Upper lobe of left lung (tissue), 4 donors: ENCODE data around the gene AGBL5.

Source experiments
- CTCF ChIP-seq, 6 experiments: fragments of 450-650 bp in 4 of 6; fragments of 200-600 bp in 2 of 6; sonication (generic) in 2 of 6; IDR thresholded peaks; one replicate each; pipeline ENCODE4 v1.5.1; 2016 to 2019; ENCODE audit warnings: antibody characterized with exemption in 6 of 6
- POLR2AphosphoS5 ChIP-seq, 2 donors: sonication (generic); formaldehyde crosslinking; IDR thresholded peaks; one replicate each; pipeline ENCODE4 v1.5.1; 2017; ENCODE audit warnings: antibody characterized with exemption in 2 of 2

GRCh38 chr2:27118525-27119329 is 67.3 kb downstream of the AGBL5 start, which contains the start of gene CGREF1:
- TF ChIP-seq POLR2AphosphoS5 (IDR thresholded peaks at IDR 0.05) (no peak), CTCF (IDR thresholded peaks at IDR 0.05) (no peak)
